ENCODE results near the gene HLTF. TPM values are rescaled to one million over a fixed set of nuclear protein-coding genes. Genes with fewer than 3 reads are reported as not detected.

The HLTF gene
- total and polyA plus RNA-seq, 2 donors (not counting 1 experiment from before 2014, with no cell fraction given): 3.3 to 22.9 TPM

DNA sequence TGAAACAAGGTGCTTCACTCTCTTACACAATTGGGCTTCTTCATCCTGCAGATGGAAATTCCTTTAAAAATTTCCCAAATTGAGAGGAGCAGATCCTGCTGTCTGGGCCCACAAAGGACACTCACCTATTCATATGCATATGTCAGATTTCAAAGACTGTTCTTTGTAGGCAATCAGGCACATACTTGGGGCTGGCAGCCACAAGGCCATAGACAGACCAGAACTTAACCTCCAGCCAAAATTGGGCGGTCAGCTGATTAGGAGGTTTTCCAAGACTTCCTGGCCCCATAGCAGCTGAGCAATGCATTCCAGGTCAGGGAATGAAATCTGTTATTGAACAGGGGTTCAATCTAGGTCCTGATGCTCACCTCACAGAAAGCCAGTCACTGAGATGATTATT lies 28.1 kb upstream of the HLTF start:
- H3K27me3 ChIP-seq (replicated peaks in 1 of 4; ENCODE audit: control extremely low read depth in 1 of 4, control insufficient read depth in 3 of 4, insufficient read depth in 4 of 4, low read length in 3 of 4): no peaks in the 10 kb centered on the region
- H4K20me1 ChIP-seq (ENCODE audit: control insufficient read depth, insufficient read depth, low read length, poor library complexity, severe bottlenecking): no peaks in the 10 kb centered on the region
- TF ChIP-seq, protein P1, sequence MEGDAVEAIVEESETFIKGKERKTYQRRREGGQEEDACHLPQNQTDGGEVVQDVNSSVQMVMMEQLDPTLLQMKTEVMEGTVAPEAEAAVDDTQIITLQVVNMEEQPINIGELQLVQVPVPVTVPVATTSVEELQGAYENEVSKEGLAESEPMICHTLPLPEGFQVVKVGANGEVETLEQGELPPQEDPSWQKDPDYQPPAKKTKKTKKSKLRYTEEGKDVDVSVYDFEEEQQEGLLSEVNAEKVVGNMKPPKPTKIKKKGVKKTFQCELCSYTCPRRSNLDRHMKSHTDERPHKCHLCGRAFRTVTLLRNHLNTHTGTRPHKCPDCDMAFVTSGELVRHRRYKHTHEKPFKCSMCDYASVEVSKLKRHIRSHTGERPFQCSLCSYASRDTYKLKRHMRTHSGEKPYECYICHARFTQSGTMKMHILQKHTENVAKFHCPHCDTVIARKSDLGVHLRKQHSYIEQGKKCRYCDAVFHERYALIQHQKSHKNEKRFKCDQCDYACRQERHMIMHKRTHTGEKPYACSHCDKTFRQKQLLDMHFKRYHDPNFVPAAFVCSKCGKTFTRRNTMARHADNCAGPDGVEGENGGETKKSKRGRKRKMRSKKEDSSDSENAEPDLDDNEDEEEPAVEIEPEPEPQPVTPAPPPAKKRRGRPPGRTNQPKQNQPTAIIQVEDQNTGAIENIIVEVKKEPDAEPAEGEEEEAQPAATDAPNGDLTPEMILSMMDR (IDR thresholded peaks at IDR 0.05): no peak
- no peak for TF ChIP-seq EZH2 (IDR thresholded peaks at IDR 0.05; ENCODE audit: borderline replicate concordance, insufficient read depth, low read depth, low read length, poor library complexity, severe bottlenecking)
- Mint-ChIP-seq H3K9me3 (ENCODE audit: insufficient read depth) (no peaks in the 10 kb centered on the region), H3K27ac (no peak overlapping the region), H3K4me1 (no peaks in the 10 kb centered on the region), H3K27me3 (no peaks in the 10 kb centered on the region), H3K4me3 (no peak overlapping the region)
- WGBS (ENCODE audit: insufficient coverage): 100% methylated on average over 1 of the region's 1 CpG
- DNase-seq (no peak), ATAC-seq (ENCODE audit: low read depth) (no peak)
- intact Hi-C loops (cut with micrococcal nuclease): no loop called here
- H3K79me2 ChIP-seq (ENCODE audit: control insufficient read depth, insufficient read depth, low read length): no peaks in the 10 kb centered on the region
- ChIA-PET CTCF (no interaction called here), POLR2A (no interaction called here)
- H3K4me3 ChIP-seq (ENCODE audit: control extremely low read depth in 1 of 5, extremely low read depth in 1 of 5, insufficient read depth in 1 of 5, low read depth in 2 of 5, low read length in 4 of 5): no peak overlapping the region
- no peak overlapping the region for H3K27ac ChIP-seq (ENCODE audit: low read length in 2 of 2)
- no peaks in the 10 kb centered on the region for H3K4me1 ChIP-seq (ENCODE audit: control insufficient read depth in 2 of 2, insufficient read depth in 2 of 2, low read length in 2 of 2)
- H3K9ac ChIP-seq (ENCODE audit: low read length): no peak overlapping the region
- H3K9me3 ChIP-seq (ENCODE audit: control extremely low read depth in 1 of 3, control insufficient read depth in 2 of 3, insufficient read depth in 1 of 3, low read length in 2 of 3): peaks cover 0 to 6% (median 0%) of the 10 kb centered on the region in 3 donors
- H3K36me3 ChIP-seq (replicated peaks in 1 of 2; ENCODE audit: control extremely low read depth in 1 of 2, control insufficient read depth in 1 of 2, extremely low read depth in 1 of 2, insufficient read depth in 2 of 2, low read length in 1 of 2): no peaks in the 10 kb centered on the region
- no peak overlapping the region for H3K4me2 ChIP-seq (replicated peaks; ENCODE audit: low read depth, low read length, poor library complexity, severe bottlenecking)
- H2AFZ ChIP-seq (ENCODE audit: insufficient read depth, low read depth, low read length, poor library complexity, severe bottlenecking): no peak overlapping the region

DNA sequence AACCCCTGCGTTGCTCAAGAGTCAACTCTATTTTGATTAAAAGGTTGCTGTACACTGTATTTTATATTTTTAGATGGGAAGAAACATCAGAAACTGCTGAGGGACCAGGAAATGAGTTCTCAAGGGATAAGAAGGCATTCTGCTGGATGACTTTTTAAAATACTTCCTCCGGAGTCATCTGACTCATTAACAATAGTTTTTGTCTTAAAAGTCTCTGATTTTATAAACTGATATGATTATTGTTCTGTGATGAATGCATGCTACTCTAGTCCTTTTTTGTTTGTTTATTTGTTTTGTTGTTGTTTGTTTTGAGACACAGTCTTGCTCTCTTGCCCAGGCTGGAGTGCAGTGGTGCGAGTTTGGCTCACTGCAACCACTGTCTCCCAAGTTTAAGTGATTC lies 18.2 kb upstream of the HLTF start:
- Histone ChIP-seq H3K36me3 (replicated peaks in 1 of 2; ENCODE audit: control extremely low read depth in 1 of 2, control insufficient read depth in 1 of 2, extremely low read depth in 1 of 2, insufficient read depth in 2 of 2, low read length in 1 of 2) (no peaks in the 10 kb centered on the region), H3K27me3 (replicated peaks in 1 of 4; ENCODE audit: control extremely low read depth in 1 of 4, control insufficient read depth in 3 of 4, insufficient read depth in 4 of 4, low read length in 3 of 4) (no peaks in the 10 kb centered on the region), H4K20me1 (ENCODE audit: control insufficient read depth, insufficient read depth, low read length, poor library complexity, severe bottlenecking) (no peaks in the 10 kb centered on the region), H3K9ac (ENCODE audit: low read length) (no peak overlapping the region), H3K4me2 (replicated peaks; ENCODE audit: low read depth, low read length, poor library complexity, severe bottlenecking) (no peak overlapping the region), H3K9me3 (ENCODE audit: control extremely low read depth in 1 of 3, control insufficient read depth in 2 of 3, insufficient read depth in 1 of 3, low read length in 2 of 3) (no peaks in the 10 kb centered on the region), H3K4me1 (ENCODE audit: control insufficient read depth in 2 of 2, insufficient read depth in 2 of 2, low read length in 2 of 2) (no peaks in the 10 kb centered on the region), H3K79me2 (ENCODE audit: control insufficient read depth, insufficient read depth, low read length) (no peaks in the 10 kb centered on the region), H2AFZ (ENCODE audit: insufficient read depth, low read depth, low read length, poor library complexity, severe bottlenecking) (no peak overlapping the region), H3K27ac (ENCODE audit: low read length in 2 of 2) (no peak overlapping the region), H3K4me3 (ENCODE audit: control extremely low read depth in 1 of 5, extremely low read depth in 1 of 5, insufficient read depth in 1 of 5, low read depth in 2 of 5, low read length in 4 of 5) (no peak overlapping the region)
- TF ChIP-seq, protein P1 (IDR thresholded peaks at IDR 0.05): no peak
- TF ChIP-seq EZH2 (IDR thresholded peaks at IDR 0.05; ENCODE audit: borderline replicate concordance, insufficient read depth, low read depth, low read length, poor library complexity, severe bottlenecking): no peak
- POLR2A ChIA-PET: no interaction called here
- peaks cover 6% of the 10 kb centered on the region for H3K27me3 Mint-ChIP-seq
- CTCF ChIA-PET: interaction anchor here (0.6 kb wide), 1 partner anchor 75 kb away, joined by 3 read pairs; no protein-coding TSS in a partner anchor
- no peak overlapping the region for H3K4me3 Mint-ChIP-seq
- H3K4me1 Mint-ChIP-seq: no peaks in the 10 kb centered on the region
- H3K27ac Mint-ChIP-seq: no peak overlapping the region
- no peak for ATAC-seq (ENCODE audit: low read depth)
- WGBS (ENCODE audit: insufficient coverage): 100% methylated on average over 1 of the region's 3 CpGs
- intact Hi-C loops (cut with micrococcal nuclease): no loop called here
- peaks cover 5% of the 10 kb centered on the region for H3K9me3 Mint-ChIP-seq (ENCODE audit: insufficient read depth)
- no peak for DNase-seq
